Esophagus muscularis mucosa (tissue), 4 donors: ENCODE results near the gene MARVELD1. TPM values are rescaled to one million over a fixed set of nuclear protein-coding genes. Genes with fewer than 3 reads are reported as not detected.

Experiments used
- DNase-seq: peaks from one replicate; pipeline ENCODE4 v3.0.0-alpha.2; 2017; ENCODE audit errors: extremely low spot score
- H3K27ac ChIP-seq, 4 donors: fragments of 200-600 bp; sonication (generic); replicated peaks in 1 of 4; 1 replicate in 3 of 4; 2 replicates in 1 of 4; pipeline ENCODE4 v1.5.1; 2016 to 2019; ENCODE audit warnings: mild to moderate bottlenecking in 1 of 4
- H3K27me3 ChIP-seq, 4 donors: fragments of 200-600 bp; sonication (generic); one replicate each; pipeline versions ENCODE4 v1.5.1 to v1.6.0; 2016 to 2019
- H3K36me3 ChIP-seq, 4 donors: fragments of 200-600 bp; sonication (generic); one replicate each; pipeline ENCODE4 v1.5.1; 2016 to 2019
- H3K4me1 ChIP-seq, 4 donors: fragments of 200-600 bp; sonication (generic); one replicate each; pipeline ENCODE4 v1.5.1; 2016 to 2019
- H3K4me3 ChIP-seq, 4 donors: fragments of 200-600 bp; sonication (generic); 1 replicate in 2 of 4; 2 replicates in 2 of 4; pipeline ENCODE4 v1.5.1; 2016 to 2019; ENCODE audit warnings: mild to moderate bottlenecking in 4 of 4, moderate library complexity in 1 of 4
- H3K9me3 ChIP-seq, 4 donors: fragments of 200-600 bp; sonication (generic); 1 replicate in 3 of 4; 2 replicates in 1 of 4; pipeline ENCODE4 v1.5.1; 2016 to 2019
- CTCF ChIP-seq, 3 experiments: fragments of 200-600 bp in 2 of 3; fragments of 450-650 bp in 1 of 3; sonication (generic) in 2 of 3; IDR thresholded peaks; one replicate each; pipeline ENCODE4 v1.5.1; 2017 to 2019; ENCODE audit warnings: antibody characterized with exemption in 3 of 3, mild to moderate bottlenecking in 2 of 3, moderate library complexity in 1 of 3
- EP300 ChIP-seq: sonication (generic); formaldehyde crosslinking; IDR thresholded peaks from one replicate; pipeline ENCODE4 v1.6.1; 2017; ENCODE audit warnings: antibody characterized with exemption
- POLR2A ChIP-seq: fragments of 450-650 bp; IDR thresholded peaks from one replicate; pipeline ENCODE4 v1.6.1; 2017; ENCODE audit warnings: antibody characterized with exemption, moderate library complexity, mild to moderate bottlenecking, low read depth
- POLR2AphosphoS5 ChIP-seq, 2 donors: sonication (generic); formaldehyde crosslinking; IDR thresholded peaks; one replicate each; pipeline ENCODE4 v1.6.1; 2017; ENCODE audit warnings: antibody characterized with exemption in 2 of 2
- WGBS: methylation state at CpG from one replicate; pipeline ENCODE4 v1.1.5; 2018; 5-methylcytosine and 5-hydroxymethylcytosine counted together
- intact Hi-C: fragments of 100-400 bp; cut with DNase I; formaldehyde crosslinking; loops from one replicate; pipeline ENCODE4 v1.15.1; 2023
- total RNA-seq, 4 donors: library from RNA; depleted of rRNA; stranded (reverse); fragments of >200 nt; gene quantifications; one replicate each; pipeline versions ENCODE4 v1.1.0 to v1.2.1, GENCODE V29; 2016

The MARVELD1 gene
- total RNA-seq, 4 donors from 2014 or later: 43.4 to 104 (median 73.9) TPM

GRCh38 chr10:97717627-97718026 is 4.1 kb downstream of the MARVELD1 start:
- Histone ChIP-seq H3K4me3 (peak overlapping the region in 1 of 4 donors; percentile 1), H3K9me3 (no peaks in the 10 kb centered on the region), H3K27ac (peak overlapping the region; percentile 99 to 100 (median 100)), H3K4me1 (peaks cover 49 to 69% (median 63%) of the 10 kb centered on the region in 4 donors), H3K27me3 (no peaks in the 10 kb centered on the region), H3K36me3 (peaks cover 0 to 20% (median 11%) of the 10 kb centered on the region in 4 donors)
- TF ChIP-seq POLR2A (no peak), EP300 (no peak), POLR2AphosphoS5 (IDR thresholded peaks at IDR 0.05) (no peak), CTCF (IDR thresholded peaks at IDR 0.05) (no peak)
- WGBS: 87% methylated on average over 7 of the region's 7 CpGs
- intact Hi-C loops: no loop called here
- no peak for DNase-seq

- peaks cover 0 to 20% (median 11%) of the 10 kb centered on the region in 4 donors for H3K36me3 ChIP-seq
- H3K4me1 ChIP-seq: peaks cover 44 to 63% (median 58%) of the 10 kb centered on the region in 4 donors
- H3K27me3 ChIP-seq: no peaks in the 10 kb centered on the region
- 58% methylated on average over 5 of the region's 6 CpGs for WGBS
- H3K4me3 ChIP-seq: peak overlapping the region in 3 of 4 donors; percentile 1 to 6 (median 4)
- H3K9me3 ChIP-seq: no peaks in the 10 kb centered on the region
- DNase-seq: no peak
- TF ChIP-seq CTCF (IDR thresholded peaks at IDR 0.05) (no peak), POLR2AphosphoS5 (IDR thresholded peaks at IDR 0.05) (no peak), POLR2A (no peak), EP300 (no peak)
- peak overlapping the region; percentile 99 to 100 (median 100) for H3K27ac ChIP-seq
- intact Hi-C loops: no loop called here
These were observed 4.6 kb downstream of the MARVELD1 start for GRCh38 chr10:97718178-97718577.

- peak overlapping the region; percentile 99 to 100 (median 100) for H3K27ac ChIP-seq
- 25% methylated on average over 8 of the region's 8 CpGs for WGBS
- no peaks in the 10 kb centered on the region for H3K9me3 ChIP-seq
- no peak for DNase-seq
- intact Hi-C loops: no loop called here
- peak overlapping the region in 3 of 4 donors; percentile 1 to 6 (median 4) for H3K4me3 ChIP-seq
- TF ChIP-seq POLR2AphosphoS5 (IDR thresholded peaks at IDR 0.05) (peak; percentile 74 to 81), CTCF (IDR thresholded peaks at IDR 0.05) (no peak), POLR2A (no peak), EP300 (peak; percentile 17)
- H3K36me3 ChIP-seq: peaks cover 0 to 20% (median 11%) of the 10 kb centered on the region in 4 donors
- peaks cover 43 to 60% (median 55%) of the 10 kb centered on the region in 4 donors for H3K4me1 ChIP-seq
- H3K27me3 ChIP-seq: no peaks in the 10 kb centered on the region
These were observed 5.2 kb downstream of the MARVELD1 start for GRCh38 chr10:97718659-97719142.

GRCh38 chr10:97719602-97720001 is 6.1 kb downstream of the MARVELD1 start:
- Histone ChIP-seq H3K4me1 (peaks cover 39 to 66% (median 62%) of the 10 kb centered on the region in 4 donors), H3K36me3 (peaks cover 0 to 20% (median 11%) of the 10 kb centered on the region in 4 donors), H3K4me3 (no peak overlapping the region), H3K9me3 (no peaks in the 10 kb centered on the region), H3K27ac (peak overlapping the region; percentile 99 to 100 (median 100)), H3K27me3 (no peaks in the 10 kb centered on the region)
- intact Hi-C loops: no loop called here
- TF ChIP-seq CTCF (IDR thresholded peaks at IDR 0.05): no peak
- TF ChIP-seq POLR2A: no peak
- no peak for TF ChIP-seq EP300
- no peak for TF ChIP-seq POLR2AphosphoS5 (IDR thresholded peaks at IDR 0.05)
- WGBS: 85% methylated on average over 2 of the region's 2 CpGs
- no peak for DNase-seq
